Endothelial cell (in vitro differentiated cells): ENCODE data around the gene EARS2. TPM values are rescaled to one million over a fixed set of nuclear protein-coding genes. Genes with fewer than 3 reads are reported as not detected.

Experiments
- DNase-seq: peaks from one replicate; pipeline ENCODE4 v3.0.0; 2021; ENCODE audit warnings: low spot score
- H3K27ac Mint-ChIP-seq: one replicate; pipeline ENCODE4 v1.8.0; 2021; ENCODE audit warnings: mixed read lengths, inconsistent platforms; ENCODE audit not compliant: unreplicated experiment
- H3K27me3 Mint-ChIP-seq: one replicate; pipeline ENCODE4 v1.8.0; 2021; ENCODE audit warnings: mild to moderate bottlenecking, moderate library complexity, mixed read lengths, inconsistent platforms; ENCODE audit not compliant: unreplicated experiment
- H3K36me3 Mint-ChIP-seq: one replicate; pipeline ENCODE4 v1.8.0; 2021; ENCODE audit warnings: mild to moderate bottlenecking, low read depth, mixed read lengths, inconsistent platforms; ENCODE audit not compliant: unreplicated experiment
- H3K4me1 Mint-ChIP-seq: one replicate; pipeline ENCODE4 v1.8.0; 2021; ENCODE audit warnings: mild to moderate bottlenecking, mixed read lengths, inconsistent platforms; ENCODE audit not compliant: unreplicated experiment
- H3K4me3 Mint-ChIP-seq: one replicate; pipeline ENCODE4 v1.8.0; 2021; ENCODE audit warnings: mild to moderate bottlenecking, mixed read lengths, inconsistent platforms; ENCODE audit not compliant: unreplicated experiment
- H3K9me3 Mint-ChIP-seq: one replicate; pipeline ENCODE4 v1.8.0; 2021; ENCODE audit warnings: mixed read lengths, inconsistent platforms; ENCODE audit not compliant: unreplicated experiment
- CTCF ChIP-seq: fragments of 200-600 bp; sonication (generic); IDR thresholded peaks from one replicate; pipeline ENCODE4 v1.5.0; 2021; ENCODE audit warnings: antibody characterized with exemption; ENCODE audit not compliant: unreplicated experiment
- total RNA-seq: library from RNA; stranded (reverse); fragmentation: NEBNext Ultra II Directional; extraction: Animal tissue kit (Norgen Biotek cat#: 25700); gene quantifications from one replicate; pipeline ENCODE4 v1.2.1, GENCODE V29; 2021; ENCODE audit not compliant: unreplicated experiment

The EARS2 gene
- total RNA-seq, 1 donor from 2014 or later = 14.1 TPM

GRCh38 chr16:23567602-23568001 is 10.5 kb upstream of the EARS2 start:
- Mint-ChIP-seq H3K27ac (no peak overlapping the region), H3K4me1 (peaks cover 9% of the 10 kb centered on the region), H3K9me3 (no peaks in the 10 kb centered on the region), H3K36me3 (peaks cover 43% of the 10 kb centered on the region), H3K4me3 (no peak overlapping the region), H3K27me3 (no peaks in the 10 kb centered on the region)
- DNase-seq = no peak
- TF ChIP-seq CTCF = no peak

GRCh38 chr16:23566724-23567123 is 9.6 kb upstream of the EARS2 start:
- Mint-ChIP-seq H3K27me3 (no peaks in the 10 kb centered on the region), H3K9me3 (no peaks in the 10 kb centered on the region), H3K4me3 (no peak overlapping the region), H3K27ac (no peak overlapping the region), H3K36me3 (peaks cover 43% of the 10 kb centered on the region), H3K4me1 (peaks cover 9% of the 10 kb centered on the region)
- no peak for DNase-seq
- no peak for TF ChIP-seq CTCF

- Mint-ChIP-seq H3K9me3 (no peaks in the 10 kb centered on the region), H3K27ac (peak overlapping the region; percentile 6), H3K4me3 (no peak overlapping the region), H3K4me1 (peaks cover 12% of the 10 kb centered on the region), H3K36me3 (peaks cover 51% of the 10 kb centered on the region), H3K27me3 (no peaks in the 10 kb centered on the region)
- no peak for TF ChIP-seq CTCF
- DNase-seq = no peak
Measured at GRCh38 chr16:23564575-23565363, 7.6 kb upstream of the EARS2 start.

GRCh38 chr16:23563186-23563585 is 6.0 kb upstream of the EARS2 start:
- no peaks in the 10 kb centered on the region for H3K27me3 Mint-ChIP-seq

More at GRCh38 chr16:23563186-23563585, 6.0 kb upstream of the EARS2 start:
- DNase-seq = no peak
- Mint-ChIP-seq H3K9me3 (no peaks in the 10 kb centered on the region), H3K4me3 (peak overlapping the region; percentile 22), H3K4me1 (peaks cover 20% of the 10 kb centered on the region), H3K27ac (no peak overlapping the region), H3K36me3 (peaks cover 46% of the 10 kb centered on the region)
- no peak for TF ChIP-seq CTCF
